GM18870 (cell line): ENCODE data around the gene COX4I1.
"Not testable (repeated sequence)": the region's sequence is repeated elsewhere in the genome, so short reads cannot be mapped to it uniquely, and the experiment has no call there.

Experiments
- ATAC-seq: cut with Tn5 transposase; IDR thresholded peaks from one replicate; pipeline ENCODE4 v1.9.1; 2021; ENCODE audit warnings: moderate library complexity; ENCODE audit not compliant: unreplicated experiment

Gene COX4I1

GRCh38 chr16:85823328-85823920 is 23.9 kb downstream of the COX4I1 start:
- no peak for ATAC-seq

GRCh38 chr16:85824161-85825135 is 25.0 kb downstream of the COX4I1 start:
- no peak for ATAC-seq

DNA sequence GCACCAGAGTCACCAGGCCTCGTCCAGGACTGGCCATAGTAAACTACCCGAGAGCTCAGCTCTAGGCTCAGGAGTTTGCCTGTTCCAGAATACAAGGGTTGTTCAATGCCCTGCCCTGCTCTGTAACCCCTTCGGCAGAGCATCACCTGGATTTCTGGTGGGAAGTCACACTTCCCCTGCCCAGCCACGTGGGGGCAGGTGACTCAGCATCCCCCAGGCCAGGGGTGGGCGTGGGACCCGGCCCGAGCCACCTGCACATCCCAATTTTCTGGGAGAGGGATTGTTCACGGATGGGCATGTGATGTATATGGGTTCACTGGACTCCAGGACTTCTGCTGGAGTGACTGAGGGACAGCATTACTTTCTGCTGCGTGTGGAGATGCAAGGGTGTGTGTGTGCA is 25.8 kb downstream of the COX4I1 start:
- no peak for ATAC-seq

DNA sequence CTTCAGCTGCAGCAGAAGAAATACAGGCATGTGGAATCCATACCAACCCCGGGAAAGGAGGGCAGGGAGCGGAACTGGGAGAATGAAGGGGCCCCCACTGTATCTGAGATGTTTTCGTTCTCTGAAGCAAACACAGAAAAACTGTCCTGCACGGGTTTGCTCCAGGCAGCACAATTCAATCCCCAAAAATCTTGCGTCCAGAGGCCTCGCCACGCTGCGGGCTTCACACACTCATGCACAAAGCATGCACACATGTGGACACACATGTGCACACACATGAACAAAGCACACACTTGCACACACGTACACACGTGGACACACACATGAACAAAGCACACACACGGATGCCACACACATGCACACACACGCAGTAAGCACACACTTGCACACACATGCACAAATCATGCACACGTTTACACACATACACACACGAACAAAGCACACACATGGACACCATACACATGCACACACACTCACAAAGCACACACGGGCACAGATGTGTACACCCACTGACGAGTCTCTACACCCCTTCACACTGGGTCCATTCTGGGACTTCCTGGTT is 27.3 kb downstream of the COX4I1 start:
- no peak for ATAC-seq

- no peak for ATAC-seq
Observed at GRCh38 chr16:85828166-85828565, 28.7 kb downstream of the COX4I1 start.

GRCh38 chr16:85829171-85829719 is 29.8 kb downstream of the COX4I1 start:
- no peak for ATAC-seq

DNA sequence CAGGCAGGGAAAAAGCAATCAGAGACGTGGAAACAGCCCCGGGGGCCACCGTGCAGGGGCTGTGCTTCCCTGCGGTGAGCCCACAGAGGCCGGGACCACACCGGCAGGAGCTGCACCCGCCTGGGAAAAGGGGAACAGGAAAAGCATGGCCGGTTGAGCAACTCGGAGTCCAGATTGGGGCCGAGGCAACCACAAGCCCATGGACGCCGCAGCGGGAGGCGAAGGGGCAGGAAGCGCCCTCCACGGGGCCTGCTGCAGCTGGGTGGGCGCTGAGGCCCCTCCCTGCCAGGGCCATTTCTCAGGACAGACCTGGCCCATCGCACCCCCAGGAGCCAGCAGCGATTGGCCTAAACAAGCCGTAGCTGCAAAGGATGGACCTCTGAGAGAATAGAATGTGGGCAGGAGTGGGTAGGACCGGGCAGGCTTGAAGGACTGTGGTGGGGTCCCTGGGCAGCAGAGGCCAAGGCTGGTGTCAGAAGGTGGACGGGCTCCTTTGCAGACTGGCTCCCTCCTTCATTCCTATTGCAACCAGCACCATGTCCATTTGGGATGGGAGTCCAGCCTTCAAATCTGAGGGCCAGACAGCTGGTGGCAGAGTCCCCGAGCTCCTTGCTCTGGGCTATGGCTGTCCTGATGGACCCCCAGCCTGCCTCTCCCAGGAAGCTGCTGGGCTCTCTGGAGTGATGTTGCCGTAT is 30.4 kb downstream of the COX4I1 start:
- no peak for ATAC-seq

GRCh38 chr16:85830821-85831220 is 31.3 kb downstream of the COX4I1 start:
- no peak for ATAC-seq

DNA sequence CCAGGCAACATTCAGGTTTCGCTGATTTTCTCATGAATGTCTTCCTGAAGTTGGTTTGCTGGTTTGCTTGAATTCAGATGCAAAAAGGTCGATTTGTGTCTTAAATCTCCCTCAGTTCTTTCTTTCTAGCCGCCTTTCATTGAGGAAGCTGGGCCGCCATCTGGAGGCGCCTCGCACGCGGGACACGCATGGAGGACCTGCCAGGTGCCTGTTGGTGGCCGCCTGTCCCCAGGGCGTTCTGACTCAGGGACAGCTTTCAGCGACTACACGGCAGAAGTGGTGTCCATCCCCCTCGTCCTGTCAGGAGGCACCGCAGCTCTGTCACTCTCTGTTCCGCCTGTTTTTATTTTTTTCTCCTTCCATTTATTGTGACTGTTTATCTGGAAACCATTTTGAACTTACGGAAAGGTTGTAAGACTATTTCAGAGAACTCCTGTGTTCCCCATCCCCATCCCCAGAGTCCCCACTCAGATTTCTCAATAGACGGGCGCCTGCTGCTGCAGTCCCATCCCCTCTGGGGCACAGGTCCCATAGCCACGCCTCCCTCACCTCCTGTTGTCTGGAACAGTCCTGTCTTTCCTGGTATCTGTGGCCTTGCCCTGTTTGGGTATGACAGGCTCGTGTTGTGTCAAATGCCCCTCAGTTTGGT is 33.2 kb downstream of the COX4I1 start:
- no peak for ATAC-seq

- no peak for ATAC-seq
Observed at GRCh38 chr16:85833219-85833920, 33.9 kb downstream of the COX4I1 start.

DNA sequence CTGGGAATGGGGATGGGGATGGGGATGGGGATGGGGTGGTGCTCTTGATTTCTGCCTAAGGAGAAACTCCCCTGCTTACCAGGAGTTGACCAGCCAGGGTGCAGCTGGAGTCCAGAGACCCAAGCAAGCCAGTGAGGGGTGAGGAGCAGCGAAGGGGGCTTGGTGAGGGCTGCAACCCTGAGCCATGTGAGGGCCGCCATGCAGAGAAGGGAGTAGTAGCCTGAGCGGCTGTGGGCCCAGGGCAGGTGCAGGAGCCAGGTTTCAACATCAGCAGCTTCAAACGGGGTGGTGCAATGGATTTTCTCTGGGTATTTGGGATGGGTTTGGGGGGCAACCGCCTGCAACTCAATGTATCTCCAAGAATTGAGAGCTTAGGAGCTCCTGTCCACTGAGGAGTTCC is 35.2 kb downstream of the COX4I1 start:
- ATAC-seq = no peak

- ATAC-seq = no peak
Observed at GRCh38 chr16:85835227-85835751, 35.8 kb downstream of the COX4I1 start.

GRCh38 chr16:85835956-85836705 is 36.6 kb downstream of the COX4I1 start:
- no peak for ATAC-seq

GRCh38 chr16:85836706-85837582 is 37.4 kb downstream of the COX4I1 start:
- no peak for ATAC-seq

DNA sequence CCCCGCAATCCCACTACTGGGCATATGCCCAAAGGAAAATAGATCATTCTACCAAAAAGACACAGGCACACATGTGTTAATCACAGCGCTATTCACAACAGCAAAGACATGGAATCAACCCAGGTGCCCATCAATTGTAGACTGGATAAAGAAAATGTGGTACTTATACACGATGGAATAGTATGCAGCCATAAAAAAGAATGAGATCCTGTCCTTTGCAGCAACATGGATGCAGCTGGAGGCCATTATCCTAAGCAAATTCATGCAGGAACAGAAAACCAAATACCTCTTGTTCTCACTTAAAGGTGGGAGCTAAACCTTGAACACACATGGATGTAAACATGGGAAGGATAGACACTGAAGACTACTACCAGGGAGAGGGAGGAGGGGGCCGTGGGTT is 38.2 kb downstream of the COX4I1 start:
- ATAC-seq = not testable (repeated sequence)

GRCh38 chr16:85838381-85838780 is 38.9 kb downstream of the COX4I1 start:
- no peak for ATAC-seq

- ATAC-seq = no peak
Observed at GRCh38 chr16:85838876-85839585, 39.5 kb downstream of the COX4I1 start.
